HG03342 (cell line): Measurements from ENCODE around the gene GUCY1A1.

ENCODE experiments used
- ATAC-seq: cut with Tn5 transposase; IDR thresholded peaks from one replicate; pipeline ENCODE4 v1.9.1; 2021; ENCODE audit warnings: mild to moderate bottlenecking, moderate library complexity; ENCODE audit not compliant: unreplicated experiment

GUCY1A1 gene

GRCh38 chr4:155688860-155689259 lies 22.2 kb downstream of the GUCY1A1 start:
- ATAC-seq = no peak

- ATAC-seq = no peak
Observed at GRCh38 chr4:155690044-155690837, 23.6 kb downstream of the GUCY1A1 start.

- ATAC-seq = no peak
Observed at GRCh38 chr4:155692361-155692760, 25.7 kb downstream of the GUCY1A1 start.

GRCh38 chr4:155693015-155693663 lies 26.5 kb downstream of the GUCY1A1 start:
- no peak for ATAC-seq

GRCh38 chr4:155694100-155694785 lies 27.6 kb downstream of the GUCY1A1 start:
- no peak for ATAC-seq

DNA sequence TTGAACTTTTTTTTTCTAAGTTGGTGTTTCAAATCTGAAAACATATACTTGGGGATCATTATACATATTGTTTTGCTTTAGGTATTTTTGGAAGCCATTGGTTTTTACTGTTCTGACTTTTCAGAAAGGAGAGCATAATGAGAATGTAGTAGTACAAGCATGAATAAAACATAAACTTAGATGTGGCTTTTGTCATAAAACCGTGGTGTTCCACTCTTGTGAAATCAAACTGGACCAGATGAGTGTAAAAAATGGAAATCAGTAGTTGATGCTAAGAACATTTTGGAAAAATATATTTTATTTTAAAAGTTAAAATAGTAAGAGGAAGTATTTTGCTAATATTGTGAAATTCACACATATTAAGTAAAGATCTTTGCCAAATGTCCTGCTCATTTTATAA lies 29.6 kb downstream of the GUCY1A1 start:
- ATAC-seq = no peak

DNA sequence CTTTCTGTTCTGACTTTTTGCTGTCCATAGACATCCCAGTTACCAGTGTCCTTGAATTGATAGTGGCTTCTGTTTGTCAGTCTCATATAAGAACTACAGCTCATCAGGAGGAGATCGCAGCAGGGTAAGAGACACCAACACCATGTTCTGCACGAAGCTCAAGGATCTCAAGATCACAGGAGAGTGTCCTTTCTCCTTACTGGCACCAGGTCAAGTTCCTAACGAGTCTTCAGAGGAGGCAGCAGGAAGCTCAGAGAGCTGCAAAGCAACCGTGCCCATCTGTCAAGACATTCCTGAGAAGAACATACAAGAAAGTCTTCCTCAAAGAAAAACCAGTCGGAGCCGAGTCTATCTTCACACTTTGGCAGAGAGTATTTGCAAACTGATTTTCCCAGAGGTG lies 30.1 kb downstream of the GUCY1A1 start:
- no peak for ATAC-seq

DNA sequence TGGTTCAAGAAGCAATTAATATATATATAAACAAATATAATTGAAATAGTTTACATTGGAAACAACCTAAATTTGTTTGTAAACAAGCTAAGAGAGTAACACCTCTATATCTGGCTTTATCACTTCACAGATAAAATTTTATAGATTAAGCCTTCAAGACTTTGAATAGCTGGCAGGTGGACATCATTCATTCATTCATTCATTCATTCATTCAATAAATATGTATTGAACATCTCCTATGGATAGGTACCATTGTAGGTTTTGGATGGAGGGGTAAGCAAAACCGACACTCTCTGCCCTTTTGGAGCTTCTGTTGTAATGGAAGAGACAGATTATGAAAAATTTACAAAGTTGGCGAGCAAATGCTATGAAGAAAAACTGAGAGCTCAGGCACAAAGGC lies 35.2 kb downstream of the GUCY1A1 start:
- no peak for ATAC-seq

GRCh38 chr4:155703486-155704247 lies 37.0 kb downstream of the GUCY1A1 start:
- ATAC-seq = peak; percentile 89

GRCh38 chr4:155704841-155705404 lies 38.3 kb downstream of the GUCY1A1 start:
- no peak for ATAC-seq

DNA sequence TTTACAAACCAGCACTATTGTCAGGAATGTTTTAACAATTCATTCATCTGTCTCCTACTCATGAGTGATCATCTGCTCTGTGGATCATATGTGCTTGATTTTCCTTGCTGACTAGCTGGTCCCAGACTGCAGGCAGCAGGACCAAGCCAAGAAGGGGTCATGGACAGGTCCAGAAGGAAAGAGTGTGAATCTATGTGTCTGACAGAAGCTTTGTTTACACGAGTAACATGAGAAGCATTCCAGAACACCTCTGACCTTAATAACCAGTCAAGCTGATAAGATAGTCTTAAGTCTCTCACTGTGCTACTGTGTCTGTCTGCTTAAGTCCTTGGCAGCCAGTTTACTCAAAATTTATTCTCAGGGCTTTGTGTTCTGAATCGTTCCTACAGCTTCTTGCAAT lies 39.0 kb downstream of the GUCY1A1 start:
- no peak for ATAC-seq

DNA sequence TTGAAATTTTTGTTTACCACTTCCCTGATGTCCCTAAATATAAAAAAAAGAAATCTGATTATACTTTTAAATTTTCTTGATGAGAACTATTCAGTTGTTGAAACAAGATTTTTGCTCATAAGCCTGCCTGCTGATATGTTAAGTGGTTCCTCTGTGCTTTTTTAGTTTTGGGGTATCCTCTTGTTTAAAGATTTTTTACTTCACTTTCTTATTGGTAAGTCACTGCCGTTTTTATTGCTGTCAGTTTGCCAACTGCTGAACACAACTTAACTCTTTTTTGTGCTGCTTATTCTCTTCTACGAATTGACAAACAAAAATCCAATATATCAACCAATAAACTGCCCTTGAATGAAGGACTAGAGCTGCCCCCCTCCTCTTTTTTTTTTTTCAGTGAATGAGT lies 39.5 kb downstream of the GUCY1A1 start:
- ATAC-seq = no peak

- no peak for ATAC-seq
Observed at GRCh38 chr4:155707251-155707650, 40.6 kb downstream of the GUCY1A1 start.

DNA sequence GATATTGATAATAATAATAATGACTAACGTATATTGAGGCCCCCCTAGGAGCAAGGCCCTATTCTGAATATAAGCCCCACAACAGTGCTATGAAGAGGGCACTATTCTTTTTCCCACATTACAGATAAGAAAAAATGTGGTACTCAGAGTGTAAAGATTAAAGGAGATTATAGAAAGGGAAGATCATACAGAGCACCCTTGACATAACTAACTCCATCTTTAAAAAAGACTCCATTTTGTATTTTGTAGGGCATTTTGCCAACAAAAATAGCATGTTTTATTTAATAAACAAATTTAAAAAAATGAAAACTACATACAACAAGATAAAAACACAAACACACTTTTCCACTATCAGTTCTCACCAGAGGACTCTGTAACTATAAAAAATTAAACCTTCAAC lies 42.1 kb downstream of the GUCY1A1 start:
- ATAC-seq = no peak

DNA sequence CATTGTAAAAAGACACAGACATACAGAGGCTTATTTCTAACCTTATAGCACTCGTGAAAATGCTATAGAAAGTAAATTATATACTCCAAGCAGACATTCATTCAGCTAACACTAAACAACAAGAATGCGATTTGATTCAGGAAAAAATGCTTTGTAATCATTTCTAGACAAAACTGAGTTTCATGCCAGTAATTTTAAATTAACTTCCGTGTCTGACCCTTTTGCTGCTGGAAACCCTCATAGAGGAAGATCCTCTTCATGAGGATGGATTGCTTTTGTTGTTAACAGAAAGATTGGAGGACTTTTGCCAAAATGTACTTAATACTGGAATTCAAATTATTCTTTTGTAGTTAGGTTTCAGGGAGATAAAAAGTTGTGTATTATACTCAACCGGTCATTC lies 43.3 kb downstream of the GUCY1A1 start:
- ATAC-seq = no peak

- no peak for ATAC-seq
Observed at GRCh38 chr4:155711556-155711955, 44.9 kb downstream of the GUCY1A1 start.

DNA sequence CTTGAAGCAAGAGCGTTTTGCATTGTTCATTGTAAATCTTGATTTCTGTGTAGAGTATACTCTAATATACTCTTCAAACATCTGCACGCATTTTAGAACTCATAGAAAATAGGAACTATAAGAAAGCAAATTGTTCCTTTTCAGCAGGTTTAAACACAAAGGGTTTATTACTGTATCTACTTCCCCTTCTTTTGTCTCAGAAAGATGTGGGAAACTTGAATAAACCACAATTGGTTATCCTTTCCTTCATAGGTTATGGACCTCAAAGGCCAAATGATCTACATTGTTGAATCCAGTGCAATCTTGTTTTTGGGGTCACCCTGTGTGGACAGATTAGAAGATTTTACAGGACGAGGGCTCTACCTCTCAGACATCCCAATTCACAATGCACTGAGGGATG lies 46.2 kb downstream of the GUCY1A1 start:
- ATAC-seq = no peak

GRCh38 chr4:155713911-155714310 lies 47.3 kb downstream of the GUCY1A1 start:
- no peak for ATAC-seq

- ATAC-seq = no peak
Observed at GRCh38 chr4:155722336-155722735, 55.7 kb downstream of the GUCY1A1 start.

DNA sequence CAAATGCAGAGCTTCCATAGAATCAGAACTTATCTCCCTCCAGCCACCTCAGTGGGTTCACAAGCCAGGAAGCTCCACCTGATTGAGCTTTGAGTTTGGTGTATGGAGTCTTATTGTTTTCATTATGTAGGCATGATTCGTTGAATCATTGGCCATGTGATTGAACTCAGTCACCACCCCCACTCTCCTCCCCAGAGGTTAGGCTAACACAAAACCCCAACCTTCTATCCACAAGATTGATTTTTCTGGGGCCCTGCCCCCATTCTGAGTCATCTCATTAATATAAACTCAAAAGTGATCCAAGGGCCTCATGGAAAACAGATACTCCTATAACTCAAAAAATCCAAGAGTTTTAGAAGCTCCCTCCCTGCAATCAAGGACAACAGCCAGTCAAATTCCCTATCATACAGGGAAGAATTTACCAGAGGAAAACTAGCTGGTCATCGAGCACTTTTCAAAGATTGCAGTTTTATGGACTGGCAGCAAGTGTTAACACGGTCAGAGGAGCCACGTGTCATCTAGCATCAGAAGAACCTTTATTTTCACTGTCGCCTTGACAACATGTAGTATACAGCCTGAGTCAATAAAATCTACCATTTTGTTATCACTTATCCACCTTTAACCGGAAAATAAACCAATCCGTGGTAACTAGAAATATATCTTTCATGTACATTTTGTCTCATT lies 56.3 kb downstream of the GUCY1A1 start:
- no peak for ATAC-seq
